DND-41 (cell line): Measurements from ENCODE around the gene GRID1.

Experiments
- ATAC-seq: fragments of 200-7000 bp; cut with Tn5 transposase; 3 replicates; pipeline ENCODE4 v1.9.1; 2021; ENCODE audit warnings: low read depth; ENCODE audit not compliant: insufficient read depth
- DNase-seq: peaks from one replicate; pipeline ENCODE4 v3.0.0-alpha.2; 2020
- H2AFZ ChIP-seq: 2 replicates; pipeline ENCODE4 v1.6.0; 2012; ENCODE audit warnings: low read depth, low read length
- H3K27ac ChIP-seq: 2 replicates; pipeline ENCODE4 v1.5.1; 2012; ENCODE audit warnings: low read length, inconsistent platforms
- H3K27me3 ChIP-seq: fragments of 200-600 bp; sonication (generic); 2 replicates; pipeline ENCODE4 v1.6.0; 2012; ENCODE audit warnings: low read length, mild to moderate bottlenecking, inconsistent platforms; ENCODE audit not compliant: insufficient read depth, poor library complexity
- H3K36me3 ChIP-seq: 2 replicates; pipeline ENCODE4 v1.5.1; 2012; ENCODE audit warnings: low read length, inconsistent platforms; ENCODE audit not compliant: insufficient read depth
- H3K4me1 ChIP-seq: 2 replicates; pipeline ENCODE4 v1.5.1; 2012; ENCODE audit warnings: mild to moderate bottlenecking, low read length; ENCODE audit not compliant: insufficient read depth
- H3K4me2 ChIP-seq: 2 replicates; pipeline ENCODE4 v1.6.0; 2012; ENCODE audit warnings: mild to moderate bottlenecking, moderate library complexity, low read length, inconsistent platforms; ENCODE audit not compliant: insufficient read depth
- H3K4me3 ChIP-seq, 2 experiments: fragments of 200-600 bp in 1 of 2; shearing (Covaris generic) in 1 of 2; 2 replicates each; pipeline ENCODE4 v1.5.1; 2012 to 2016; ENCODE audit warnings: inconsistent platforms in 2 of 2, low read length in 2 of 2, mild to moderate bottlenecking in 2 of 2, low read depth in 1 of 2, moderate library complexity in 1 of 2
- H3K79me2 ChIP-seq: 2 replicates; pipeline ENCODE4 v1.6.0; 2012; ENCODE audit warnings: low read length, inconsistent platforms; ENCODE audit not compliant: insufficient read depth
- H3K9ac ChIP-seq: 2 replicates; pipeline ENCODE4 v1.6.0; 2012; ENCODE audit warnings: low read depth, mild to moderate bottlenecking, inconsistent platforms, low read length, moderate library complexity
- H3K9me3 ChIP-seq: 2 replicates; pipeline ENCODE4 v1.5.1; 2012; ENCODE audit warnings: low read length, moderate library complexity, mild to moderate bottlenecking, inconsistent platforms; ENCODE audit not compliant: insufficient read depth, severe bottlenecking
- H4K20me1 ChIP-seq: 2 replicates; pipeline ENCODE4 v1.6.0; 2012; ENCODE audit warnings: low read length; ENCODE audit not compliant: insufficient read depth
- CTCF ChIP-seq: IDR thresholded peaks from 2 replicates; pipeline ENCODE4 v1.5.1; 2012; ENCODE audit warnings: borderline replicate concordance, low read length, moderate library complexity, mild to moderate bottlenecking; ENCODE audit not compliant: poor library complexity, severe bottlenecking; ENCODE audit errors: extremely low read depth
- EZH2 ChIP-seq: IDR thresholded peaks from 3 replicates; pipeline ENCODE4 v1.6.1; 2012; ENCODE audit warnings: borderline replicate concordance, low read depth, mild to moderate bottlenecking, moderate library complexity, low read length, inconsistent platforms; ENCODE audit not compliant: severe bottlenecking

Gene GRID1

GRCh38 chr10:86340991-86341260, 25.7 kb downstream of the GRID1 start:
- no peaks in the 10 kb centered on the region for H3K27me3 ChIP-seq
- no peaks in the 10 kb centered on the region for H3K36me3 ChIP-seq
- DNase-seq: no peak
- H2AFZ ChIP-seq: no peak overlapping the region
- no peaks in the 10 kb centered on the region for H3K4me1 ChIP-seq
- H3K4me2 ChIP-seq: no peak overlapping the region
- no peaks in the 10 kb centered on the region for H3K79me2 ChIP-seq
- H3K27ac ChIP-seq: no peak overlapping the region
- H3K9ac ChIP-seq: no peak overlapping the region
- TF ChIP-seq CTCF: no peak
- TF ChIP-seq EZH2: no peak
- no peaks in the 10 kb centered on the region for H3K9me3 ChIP-seq
- no peak overlapping the region for H3K4me3 ChIP-seq
- ATAC-seq: no peak
- H4K20me1 ChIP-seq: no peaks in the 10 kb centered on the region

- H3K36me3 ChIP-seq: no peaks in the 10 kb centered on the region
- DNase-seq (no peak), ATAC-seq (no peak)
- no peaks in the 10 kb centered on the region for H3K9me3 ChIP-seq
- no peaks in the 10 kb centered on the region for H3K27me3 ChIP-seq
- no peak overlapping the region for H3K9ac ChIP-seq
- H4K20me1 ChIP-seq: no peaks in the 10 kb centered on the region
- no peak overlapping the region for H3K4me3 ChIP-seq
- TF ChIP-seq CTCF: no peak
- no peak for TF ChIP-seq EZH2
- H3K4me2 ChIP-seq: no peak overlapping the region
- H3K27ac ChIP-seq: no peak overlapping the region
- H2AFZ ChIP-seq: no peak overlapping the region
- H3K79me2 ChIP-seq: no peaks in the 10 kb centered on the region
- H3K4me1 ChIP-seq: no peaks in the 10 kb centered on the region
These were observed 26.2 kb downstream of the GRID1 start for GRCh38 chr10:86340176-86340990.

- H3K9ac ChIP-seq: no peak overlapping the region
- H3K79me2 ChIP-seq: no peaks in the 10 kb centered on the region
- no peaks in the 10 kb centered on the region for H4K20me1 ChIP-seq
- no peak for DNase-seq
- no peak overlapping the region for H3K27ac ChIP-seq
- no peaks in the 10 kb centered on the region for H3K9me3 ChIP-seq
- ATAC-seq: no peak
- H2AFZ ChIP-seq: no peak overlapping the region
- no peak overlapping the region for H3K4me2 ChIP-seq
- H3K36me3 ChIP-seq: no peaks in the 10 kb centered on the region
- no peaks in the 10 kb centered on the region for H3K4me1 ChIP-seq
- H3K4me3 ChIP-seq: no peak overlapping the region
- H3K27me3 ChIP-seq: no peaks in the 10 kb centered on the region
- TF ChIP-seq EZH2: no peak
- TF ChIP-seq CTCF: no peak
These were observed 27.2 kb downstream of the GRID1 start for GRCh38 chr10:86339226-86339865.
